GM19351 (cell line): ENCODE results near the gene TRANK1.

Experiments used
- ATAC-seq: cut with Tn5 transposase; IDR thresholded peaks from one replicate; pipeline ENCODE4 v1.9.1; 2021; ENCODE audit warnings: mild to moderate bottlenecking, moderate library complexity; ENCODE audit not compliant: unreplicated experiment

The TRANK1 gene

GRCh38 chr3:36862076-36862755, 82.6 kb downstream of the TRANK1 start:
- no peak for ATAC-seq

GRCh38 chr3:36859494-36859893, 85.4 kb downstream of the TRANK1 start:
- ATAC-seq = no peak

GRCh38 chr3:36852071-36852470, 92.8 kb downstream of the TRANK1 start:
- no peak for ATAC-seq

- ATAC-seq = no peak
Observed at GRCh38 chr3:36850743-36851142, 94.1 kb downstream of the TRANK1 start.

GRCh38 chr3:36846406-36846805, 98.4 kb downstream of the TRANK1 start:
- ATAC-seq = no peak

- ATAC-seq = peak; percentile 74
Observed at GRCh38 chr3:36843065-36844051, 101.5 kb downstream of the TRANK1 start.

GRCh38 chr3:36842275-36842674, 102.6 kb downstream of the TRANK1 start:
- no peak for ATAC-seq

- no peak for ATAC-seq
Observed at GRCh38 chr3:36840453-36840921, 104.4 kb downstream of the TRANK1 start.

GRCh38 chr3:36837089-36837488, 107.8 kb downstream of the TRANK1 start:
- ATAC-seq = no peak

- ATAC-seq = no peak
Observed at GRCh38 chr3:36833160-36833814, 111.6 kb downstream of the TRANK1 start.

- no peak for ATAC-seq
Observed at GRCh38 chr3:36832406-36832805, 112.4 kb downstream of the TRANK1 start.

GRCh38 chr3:36827133-36827532, 117.7 kb downstream of the TRANK1 start:
- no peak for ATAC-seq

GRCh38 chr3:36826240-36826639, 118.6 kb downstream of the TRANK1 start:
- no peak for ATAC-seq

- ATAC-seq = no peak
Observed at GRCh38 chr3:36824443-36824842, 120.4 kb downstream of the TRANK1 start.

GRCh38 chr3:36823806-36824205, 121.0 kb downstream of the TRANK1 start:
- ATAC-seq = no peak

- ATAC-seq = no peak
Observed at GRCh38 chr3:36820083-36820482, 124.8 kb downstream of the TRANK1 start.

GRCh38 chr3:36817806-36818533, 126.9 kb downstream of the TRANK1 start:
- no peak for ATAC-seq

GRCh38 chr3:36815375-36815774, 129.5 kb downstream of the TRANK1 start:
- no peak for ATAC-seq

- ATAC-seq = peak; percentile 63
Observed at GRCh38 chr3:36814776-36815175, 130.1 kb downstream of the TRANK1 start.

- ATAC-seq = no peak
Observed at GRCh38 chr3:36814066-36814717, 130.7 kb downstream of the TRANK1 start.
